Gastroesophageal sphincter (tissue), 4 donors: ENCODE results near the gene OBSL1. TPM values are rescaled to one million over a fixed set of nuclear protein-coding genes. Genes with fewer than 3 reads are reported as not detected.

Experiments used
- ATAC-seq: fragments of 150-250 bp; one replicate; pipeline ENCODE4 v1.9.1; 2016; ENCODE audit warnings: mild to moderate bottlenecking, moderate library complexity
- H3K27ac ChIP-seq, 4 donors: fragments of 200-600 bp; sonication (generic) in 3 of 4; 1 replicate in 3 of 4; 2 replicates in 1 of 4; pipeline ENCODE4 v1.5.1; 2016 to 2019
- H3K27me3 ChIP-seq: fragments of 200-600 bp; sonication (generic); one replicate; pipeline ENCODE4 v1.5.1; 2019
- H3K36me3 ChIP-seq, 2 donors: fragments of 200-600 bp; sonication (generic); one replicate each; pipeline ENCODE4 v1.5.1; 2019; ENCODE audit warnings: control low read depth in 1 of 2
- H3K4me1 ChIP-seq, 3 donors: fragments of 200-600 bp; sonication (generic); 1 replicate in 2 of 3; 2 replicates in 1 of 3; pipeline ENCODE4 v1.5.1; 2016 to 2019; ENCODE audit warnings: control low read depth in 2 of 3
- H3K4me3 ChIP-seq, 2 donors: fragments of 200-600 bp; sonication (generic); one replicate each; pipeline ENCODE4 v1.5.1; 2019; ENCODE audit warnings: mild to moderate bottlenecking in 1 of 2, moderate library complexity in 1 of 2
- H3K9me3 ChIP-seq, 3 donors: fragments of 200-600 bp; sonication (generic); one replicate each; pipeline ENCODE4 v1.5.1; 2017 to 2019; ENCODE audit warnings: control low read depth in 2 of 3
- CTCF ChIP-seq, 4 experiments: fragments of 200-600 bp in 2 of 4; fragments of 450-650 bp in 2 of 4; sonication (generic) in 1 of 4; IDR thresholded peaks; one replicate each; pipeline ENCODE4 v1.5.1; 2017 to 2019; ENCODE audit warnings: antibody characterized with exemption in 4 of 4, mild to moderate bottlenecking in 2 of 4, moderate library complexity in 2 of 4
- EP300 ChIP-seq: sonication (generic); formaldehyde crosslinking; IDR thresholded peaks from one replicate; pipeline ENCODE4 v1.6.1; 2017; ENCODE audit warnings: antibody characterized with exemption, mild to moderate bottlenecking
- POLR2A ChIP-seq, 2 donors: fragments of 450-650 bp; IDR thresholded peaks; one replicate each; pipeline ENCODE4 v1.6.1; 2017; ENCODE audit warnings: antibody characterized with exemption in 2 of 2, mild to moderate bottlenecking in 2 of 2, moderate library complexity in 1 of 2
- POLR2AphosphoS5 ChIP-seq: sonication (generic); formaldehyde crosslinking; IDR thresholded peaks from one replicate; pipeline ENCODE4 v1.6.1; 2017; ENCODE audit warnings: antibody characterized with exemption
- WGBS, 2 donors: methylation state at CpG; one replicate each; pipeline ENCODE4 v1.1.5; 2018; ENCODE audit warnings: low coverage in 1 of 2; 5-methylcytosine and 5-hydroxymethylcytosine counted together
- total RNA-seq, 4 donors: library from RNA; depleted of rRNA; stranded (reverse); fragments of >200 nt; gene quantifications; one replicate each; pipeline ENCODE4 v1.1.0, GENCODE V29; 2016

Gene OBSL1
- total RNA-seq, 4 donors from 2014 or later: 73.2 to 118 (median 81.6) TPM

DNA sequence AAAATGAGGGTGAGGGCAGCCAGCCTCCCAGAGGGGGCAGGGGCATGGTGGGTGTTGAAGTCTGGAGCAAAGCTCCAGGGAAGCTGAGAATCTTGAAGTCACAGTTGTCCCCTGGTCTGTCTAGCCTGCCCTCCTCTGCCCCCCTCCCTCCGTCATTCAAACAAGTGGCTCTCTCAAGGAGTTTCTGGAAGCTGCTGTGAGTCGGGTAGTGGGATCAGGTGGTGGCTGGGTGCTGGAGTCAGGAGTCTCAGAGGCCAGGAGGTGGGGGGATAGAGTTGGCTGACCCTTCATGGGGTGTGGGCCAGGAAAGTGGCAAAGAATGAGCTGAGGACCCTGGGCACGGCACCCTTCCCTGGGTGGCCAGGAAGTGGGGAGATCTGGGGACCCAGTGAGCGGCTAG lies 57.6 kb downstream of the OBSL1 start:
- Histone ChIP-seq H3K36me3 (no peaks in the 10 kb centered on the region), H3K4me1 (peaks cover 0 to 39% (median 15%) of the 10 kb centered on the region in 3 donors), H3K4me3 (no peak overlapping the region), H3K27ac (no peak overlapping the region), H3K27me3 (peaks cover 61% of the 10 kb centered on the region), H3K9me3 (no peaks in the 10 kb centered on the region)
- WGBS, 2 donors: 24 to 34% methylated on average over 3 to 4 of the region's 4 CpGs
- TF ChIP-seq POLR2A (IDR thresholded peaks at IDR 0.05) (no peak), CTCF (IDR thresholded peaks at IDR 0.05) (no peak), POLR2AphosphoS5 (no peak), EP300 (no peak)
- ATAC-seq: no peak

DNA sequence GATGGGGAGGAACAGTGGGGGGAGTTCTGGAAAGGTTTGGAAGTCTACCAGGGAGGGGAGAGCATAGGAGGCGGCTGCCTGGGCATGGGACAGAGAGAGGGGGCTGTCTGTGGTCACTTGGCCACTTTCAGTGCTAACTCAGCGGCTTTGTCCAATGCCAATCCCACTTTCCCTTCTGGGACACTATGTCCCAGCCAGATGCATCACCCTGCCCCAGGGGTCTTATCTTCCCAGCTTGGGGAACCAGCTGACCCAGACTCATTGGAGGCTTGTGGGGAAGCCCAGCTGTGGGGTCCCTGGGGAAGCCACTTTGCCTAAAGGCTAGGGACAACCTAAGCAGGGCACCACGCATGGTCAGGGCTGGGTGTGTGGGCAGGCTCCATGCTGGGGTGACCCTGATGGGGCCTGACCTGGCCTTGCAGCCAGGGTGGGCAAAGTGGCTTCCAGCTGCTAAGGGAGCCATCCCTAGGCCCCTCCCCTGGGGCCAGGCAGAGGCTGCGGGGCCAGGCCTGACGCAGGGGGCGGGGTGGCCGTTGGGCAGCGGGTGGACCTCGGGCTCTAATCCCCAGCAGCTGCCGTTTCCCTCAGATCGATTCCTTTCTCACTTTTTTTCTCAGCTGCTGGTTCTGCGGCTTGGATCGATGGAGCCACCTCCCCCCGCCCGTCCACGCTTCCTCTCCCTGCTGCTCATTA lies 58.7 kb downstream of the OBSL1 start:
- peaks cover 0 to 47% (median 16%) of the 10 kb centered on the region in 3 donors for H3K4me1 ChIP-seq
- ATAC-seq: no peak
- no peak overlapping the region for H3K4me3 ChIP-seq
- TF ChIP-seq POLR2A (IDR thresholded peaks at IDR 0.05) (no peak), EP300 (no peak), CTCF (IDR thresholded peaks at IDR 0.05) (no peak), POLR2AphosphoS5 (no peak)
- 60 to 89% methylated on average over 1 to 2 of the region's 16 CpGs for WGBS, 2 donors
- no peak overlapping the region for H3K27ac ChIP-seq
- peaks cover 63% of the 10 kb centered on the region for H3K27me3 ChIP-seq
- no peaks in the 10 kb centered on the region for H3K36me3 ChIP-seq
- H3K9me3 ChIP-seq: no peaks in the 10 kb centered on the region

DNA sequence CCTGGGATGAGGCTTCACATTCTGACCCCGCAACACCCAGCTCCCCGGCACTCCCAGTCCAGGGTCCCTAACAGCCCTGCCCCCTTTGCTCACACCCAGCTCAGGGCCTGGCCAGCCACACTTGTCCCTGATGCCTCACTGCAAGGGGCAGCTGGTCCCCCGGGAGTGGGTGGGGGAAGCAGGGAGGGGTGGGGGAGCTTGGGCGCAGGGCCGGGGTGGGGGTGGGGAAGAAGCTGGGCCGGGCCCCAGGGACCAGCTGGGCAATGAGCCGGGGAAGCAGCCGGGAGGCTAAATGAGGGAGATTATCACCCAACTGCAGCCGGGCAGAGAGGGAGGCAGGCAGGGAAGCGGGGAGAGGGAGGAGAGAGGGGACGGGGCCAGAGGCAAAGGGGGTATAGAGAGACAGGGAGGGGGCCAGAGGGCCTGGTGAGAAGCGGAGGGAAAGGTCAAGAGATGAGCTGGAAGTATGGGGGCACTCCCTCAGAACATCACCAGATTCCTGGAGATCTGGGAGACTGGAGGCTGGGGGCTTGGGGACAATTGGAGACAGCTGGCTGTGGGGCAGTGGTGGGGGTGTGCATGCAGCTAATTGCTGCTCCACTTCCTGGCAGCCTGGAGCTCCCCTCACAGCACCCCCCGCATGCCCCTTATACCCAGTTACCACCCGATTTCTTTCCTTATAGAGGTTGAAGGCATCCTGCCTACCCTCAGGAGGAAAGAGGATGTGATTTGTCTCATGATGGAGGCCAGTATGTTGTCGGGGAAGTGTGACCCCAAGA lies 59.6 kb downstream of the OBSL1 start:
- no peak for ATAC-seq
- Histone ChIP-seq H3K36me3 (peaks cover 0 to 8% of the 10 kb centered on the region in 2 donors), H3K27me3 (peaks cover 55% of the 10 kb centered on the region), H3K27ac (no peak overlapping the region), H3K4me1 (peaks cover 0 to 41% (median 16%) of the 10 kb centered on the region in 3 donors), H3K9me3 (no peaks in the 10 kb centered on the region), H3K4me3 (no peak overlapping the region)
- WGBS, 2 donors: 18 to 70% methylated on average over 5 to 8 of the region's 15 CpGs
- no peak for TF ChIP-seq EP300
- TF ChIP-seq POLR2AphosphoS5: no peak
- TF ChIP-seq POLR2A (IDR thresholded peaks at IDR 0.05): no peak
- no peak for TF ChIP-seq CTCF (IDR thresholded peaks at IDR 0.05)

- Histone ChIP-seq H3K9me3 (no peaks in the 10 kb centered on the region), H3K27me3 (peaks cover 55% of the 10 kb centered on the region), H3K4me3 (no peak overlapping the region), H3K27ac (no peak overlapping the region), H3K4me1 (peaks cover 0 to 41% (median 16%) of the 10 kb centered on the region in 3 donors), H3K36me3 (peaks cover 0 to 20% of the 10 kb centered on the region in 2 donors)
- TF ChIP-seq POLR2A (IDR thresholded peaks at IDR 0.05) (no peak), CTCF (IDR thresholded peaks at IDR 0.05) (no peak), EP300 (no peak), POLR2AphosphoS5 (no peak)
- WGBS, 2 donors: 20 to 27% methylated on average over 1 to 2 of the region's 22 CpGs
- no peak for ATAC-seq
These were observed 60.7 kb downstream of the OBSL1 start for GRCh38 chr2:219510512-219511135.
